Raji (cell line): ENCODE measurements around the gene PLA2G2D.

Experiments
- POLR2A ChIP-seq: IDR thresholded peaks from 2 replicates; pipeline ENCODE4 v1.6.1; 2011; ENCODE audit warnings: low read depth, low read length, control low read depth; ENCODE audit not compliant: insufficient read depth

Gene PLA2G2D

GRCh38 chr1:20090119-20090518 is 29.2 kb downstream of the PLA2G2D start:
- no peak for TF ChIP-seq POLR2A

GRCh38 chr1:20089328-20090077 is 29.8 kb downstream of the PLA2G2D start:
- no peak for TF ChIP-seq POLR2A

GRCh38 chr1:20087668-20088067 is 31.7 kb downstream of the PLA2G2D start:
- no peak for TF ChIP-seq POLR2A

GRCh38 chr1:20086800-20087199 is 32.5 kb downstream of the PLA2G2D start:
- no peak for TF ChIP-seq POLR2A

- no peak for TF ChIP-seq POLR2A
These were observed 36.0 kb downstream of the PLA2G2D start for GRCh38 chr1:20083178-20083944.

GRCh38 chr1:20082772-20083171 is 36.6 kb downstream of the PLA2G2D start:
- TF ChIP-seq POLR2A: no peak

- no peak for TF ChIP-seq POLR2A
These were observed 38.0 kb downstream of the PLA2G2D start for GRCh38 chr1:20081353-20081810.

GRCh38 chr1:20080441-20081352 is 38.6 kb downstream of the PLA2G2D start:
- TF ChIP-seq POLR2A: no peak

GRCh38 chr1:20079661-20080305 is 39.6 kb downstream of the PLA2G2D start:
- no peak for TF ChIP-seq POLR2A

- no peak for TF ChIP-seq POLR2A
These were observed 40.6 kb downstream of the PLA2G2D start for GRCh38 chr1:20078711-20079110.

GRCh38 chr1:20078171-20078651 is 41.1 kb downstream of the PLA2G2D start:
- no peak for TF ChIP-seq POLR2A

GRCh38 chr1:20076710-20077461 is 42.5 kb downstream of the PLA2G2D start:
- no peak for TF ChIP-seq POLR2A

GRCh38 chr1:20076223-20076622 is 43.1 kb downstream of the PLA2G2D start:
- TF ChIP-seq POLR2A: no peak

GRCh38 chr1:20075345-20075744 is 44.0 kb downstream of the PLA2G2D start:
- TF ChIP-seq POLR2A: no peak
